ENCODE data around the gene GNRH2.
"Not testable (repeated sequence)": the region's sequence is repeated elsewhere in the genome, so short reads cannot be mapped to it uniquely, and the experiment has no call there.

Gene GNRH2

GRCh38 chr20:3042625-3043024, 797 bp upstream of the GNRH2 start:
- no peak for DNase-seq (ENCODE audit: low spot score)

- no peak for DNase-seq (ENCODE audit: low spot score)
Observed at GRCh38 chr20:3044336-3044965, 1.0 kb downstream of the GNRH2 start.

DNA sequence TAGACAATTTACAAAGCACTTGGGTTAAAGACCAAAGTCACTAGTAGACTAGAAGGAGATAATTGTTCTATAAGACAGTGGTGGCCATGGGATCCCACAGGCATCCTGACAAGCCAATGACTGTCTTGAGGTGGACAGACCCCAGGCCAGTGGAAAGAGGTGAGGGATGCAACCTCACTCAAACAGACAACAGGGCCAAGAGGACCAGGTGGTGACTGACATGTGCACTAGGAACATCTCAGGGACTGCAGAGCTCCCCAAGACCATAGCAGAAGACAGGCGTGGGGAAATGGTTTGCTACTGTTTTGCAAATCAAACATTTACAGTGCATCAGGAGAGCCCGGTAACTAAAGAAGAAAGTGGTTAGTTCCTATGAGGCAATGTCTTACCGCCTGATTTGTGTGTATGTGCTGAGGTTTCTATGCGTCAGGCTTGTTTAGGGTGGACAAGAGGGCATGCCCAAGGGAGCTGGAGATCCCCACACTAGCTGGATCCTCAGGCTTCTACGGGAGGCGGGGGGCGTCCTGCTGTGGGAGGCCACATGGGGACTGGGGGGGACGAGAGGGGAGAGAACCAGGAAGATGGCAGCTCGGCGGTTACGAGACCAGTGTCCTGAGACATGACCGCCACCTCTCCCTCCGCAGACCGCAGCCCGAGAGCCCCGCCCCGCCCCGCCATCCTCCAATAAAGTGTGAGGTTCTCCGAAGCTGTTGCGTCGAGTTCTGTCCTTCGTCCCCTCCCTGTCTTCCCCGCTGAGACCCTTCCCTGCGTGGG, 1.8 kb downstream of the GNRH2 start:
- DNase-seq (ENCODE audit: low spot score), result peak; percentile 87

- peak; percentile 96 for DNase-seq (ENCODE audit: low spot score)
Observed at GRCh38 chr20:3045816-3046676, 2.6 kb downstream of the GNRH2 start, which contains the start of gene MRPS26. TSS of gene MRPS26 (plus strand) at chr20:3046052. CDS start at chr20:3046069, 17 bp downstream.

DNA sequence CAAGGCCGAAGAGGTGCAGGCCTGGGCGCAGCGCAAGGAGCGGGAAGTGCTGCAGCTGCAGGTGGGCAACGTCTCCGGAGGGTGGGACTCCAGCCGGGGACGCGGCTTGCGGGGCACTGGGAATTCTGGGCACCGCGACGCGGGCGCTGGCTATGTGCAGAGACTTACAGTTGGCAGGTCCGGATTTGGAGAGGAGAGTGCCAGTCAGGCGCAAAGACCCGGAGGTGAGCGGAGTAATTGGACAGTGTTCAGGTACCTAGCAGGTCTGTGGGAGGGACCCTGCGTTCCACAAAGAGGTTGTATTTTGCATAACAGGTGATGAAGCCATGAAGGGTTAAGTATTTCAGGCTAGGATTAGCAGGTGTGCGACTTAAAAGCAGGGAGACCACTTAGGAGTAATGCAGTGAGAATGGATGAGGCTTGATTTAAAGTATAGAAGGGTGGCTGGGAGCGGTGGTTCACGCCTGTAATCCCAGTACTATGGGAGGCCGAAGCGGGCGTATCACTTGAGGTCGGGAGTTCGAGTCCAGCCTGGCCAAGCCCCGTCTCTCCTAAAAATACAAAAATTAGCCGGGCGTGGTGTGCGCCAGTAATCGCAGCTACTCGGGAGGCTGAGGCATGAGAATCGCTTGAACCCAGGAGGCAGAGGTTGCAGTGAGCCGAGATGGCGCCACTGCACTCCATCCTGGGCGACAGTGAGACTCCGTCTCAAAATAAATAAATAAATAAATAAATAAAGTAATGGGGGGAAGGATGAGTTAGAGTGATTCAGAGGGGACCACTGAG, 3.4 kb downstream of the GNRH2 start:
- no peak for DNase-seq (ENCODE audit: low spot score)

GRCh38 chr20:3047486-3048419, 4.3 kb downstream of the GNRH2 start:
- no peak for DNase-seq (ENCODE audit: low spot score)

DNA sequence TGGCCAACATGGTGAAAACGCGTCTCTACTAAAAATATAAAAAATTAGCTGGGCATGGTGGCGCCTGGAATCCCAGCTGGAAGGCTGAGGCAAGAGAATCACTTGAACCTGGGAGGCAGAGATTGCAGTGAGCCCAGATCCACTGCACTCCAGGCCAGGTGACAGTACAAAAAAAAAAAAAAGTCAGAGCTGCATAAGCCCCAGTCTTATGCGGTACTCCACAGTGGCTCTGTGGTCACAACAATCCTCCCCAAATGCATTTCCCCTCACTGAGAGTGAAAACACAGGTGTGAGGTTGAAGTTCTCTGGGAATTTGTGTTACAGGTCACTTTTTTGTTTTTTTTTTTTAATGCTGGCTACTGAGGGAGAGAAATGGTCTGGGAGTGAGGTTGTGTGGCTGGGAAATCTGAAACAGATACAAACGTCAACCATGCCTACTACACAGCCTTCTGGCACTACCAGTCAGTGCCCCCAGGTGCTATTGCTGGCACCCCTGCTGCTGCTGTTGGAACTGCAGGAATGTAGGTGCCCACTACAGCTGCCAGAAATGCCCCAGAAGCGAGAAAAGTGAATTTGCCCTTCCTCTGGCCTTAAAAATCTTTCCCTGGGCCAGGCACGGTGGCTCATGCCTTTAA, 8.1 kb downstream of the GNRH2 start:
- no peak for DNase-seq (ENCODE audit: low spot score)

GRCh38 chr20:3059489-3059888, 16.1 kb downstream of the GNRH2 start:
- no peak for DNase-seq (ENCODE audit: low spot score)

- not testable (repeated sequence) for DNase-seq (ENCODE audit: low spot score)
Observed at GRCh38 chr20:3064119-3064518, 20.7 kb downstream of the GNRH2 start.

GRCh38 chr20:3067139-3068014, 24.0 kb downstream of the GNRH2 start:
- DNase-seq (ENCODE audit: low spot score), result no peak

GRCh38 chr20:3068075-3068474, 24.7 kb downstream of the GNRH2 start:
- DNase-seq (ENCODE audit: low spot score), result no peak

DNA sequence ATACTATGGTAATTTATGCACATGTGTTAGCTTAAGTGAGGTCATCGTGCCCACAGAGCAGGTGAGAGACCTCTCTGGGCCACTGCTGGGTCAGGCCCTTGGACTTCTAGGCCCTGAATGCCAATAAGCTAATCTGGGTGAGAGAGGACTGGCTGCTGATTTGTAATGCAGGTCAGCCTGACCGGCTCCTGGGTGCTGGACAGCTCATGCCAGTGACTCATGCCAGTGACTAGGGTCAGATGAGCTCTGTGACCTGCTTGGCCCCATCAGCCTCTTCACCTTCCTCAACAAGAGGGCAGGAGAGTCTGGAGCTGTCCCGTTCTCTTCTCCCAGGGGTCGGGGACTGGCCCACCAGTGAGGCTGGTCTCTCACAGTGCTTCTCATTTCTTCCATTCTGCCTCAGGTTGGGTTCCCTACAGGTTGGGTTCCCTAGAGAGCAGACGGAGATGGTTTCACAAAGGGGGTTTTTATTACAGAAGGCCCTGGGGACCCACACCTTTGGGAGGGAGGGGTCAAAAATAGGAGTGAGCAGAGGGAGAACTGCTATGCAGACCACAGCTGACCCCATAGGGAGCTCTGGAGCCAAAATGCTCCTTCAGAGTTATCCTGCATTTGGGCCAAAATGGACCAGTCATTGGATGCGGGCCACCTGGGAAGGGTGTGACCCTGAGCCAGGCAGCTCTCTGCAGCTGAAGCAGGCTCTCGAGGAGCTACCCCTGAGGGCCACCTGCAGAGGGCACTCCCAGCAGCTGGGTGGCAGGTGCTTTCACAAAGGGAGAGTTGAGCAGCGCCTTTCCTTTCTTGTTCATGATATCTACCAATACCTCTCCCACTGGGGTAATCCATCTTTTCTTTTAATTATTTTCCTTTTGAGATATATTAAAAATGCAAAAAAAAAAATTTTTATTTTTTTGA, 25.8 kb downstream of the GNRH2 start:
- DNase-seq (ENCODE audit: low spot score), result peak; percentile 60

DNA sequence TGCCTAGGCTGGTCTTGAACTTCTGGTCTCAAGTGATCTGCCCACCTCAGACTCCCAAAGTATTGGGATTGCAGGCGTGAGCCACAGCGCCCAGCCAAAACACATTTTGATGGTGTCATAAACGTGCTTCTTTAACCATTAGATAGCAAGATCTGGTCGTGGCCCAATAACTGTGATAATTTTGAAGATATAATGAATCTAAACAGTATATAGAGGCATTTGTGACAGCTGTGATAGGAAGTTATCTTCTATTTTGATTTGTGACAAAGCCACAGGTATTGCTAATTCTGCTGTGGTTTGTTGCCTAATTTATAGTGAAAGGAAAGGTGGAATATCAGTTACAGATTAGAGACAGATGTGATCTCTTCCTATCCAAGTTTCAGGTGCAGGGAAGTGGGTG, 27.3 kb downstream of the GNRH2 start:
- DNase-seq (ENCODE audit: low spot score), result no peak

GRCh38 chr20:3071266-3071609, 27.8 kb downstream of the GNRH2 start:
- DNase-seq (ENCODE audit: low spot score), result no peak

DNA sequence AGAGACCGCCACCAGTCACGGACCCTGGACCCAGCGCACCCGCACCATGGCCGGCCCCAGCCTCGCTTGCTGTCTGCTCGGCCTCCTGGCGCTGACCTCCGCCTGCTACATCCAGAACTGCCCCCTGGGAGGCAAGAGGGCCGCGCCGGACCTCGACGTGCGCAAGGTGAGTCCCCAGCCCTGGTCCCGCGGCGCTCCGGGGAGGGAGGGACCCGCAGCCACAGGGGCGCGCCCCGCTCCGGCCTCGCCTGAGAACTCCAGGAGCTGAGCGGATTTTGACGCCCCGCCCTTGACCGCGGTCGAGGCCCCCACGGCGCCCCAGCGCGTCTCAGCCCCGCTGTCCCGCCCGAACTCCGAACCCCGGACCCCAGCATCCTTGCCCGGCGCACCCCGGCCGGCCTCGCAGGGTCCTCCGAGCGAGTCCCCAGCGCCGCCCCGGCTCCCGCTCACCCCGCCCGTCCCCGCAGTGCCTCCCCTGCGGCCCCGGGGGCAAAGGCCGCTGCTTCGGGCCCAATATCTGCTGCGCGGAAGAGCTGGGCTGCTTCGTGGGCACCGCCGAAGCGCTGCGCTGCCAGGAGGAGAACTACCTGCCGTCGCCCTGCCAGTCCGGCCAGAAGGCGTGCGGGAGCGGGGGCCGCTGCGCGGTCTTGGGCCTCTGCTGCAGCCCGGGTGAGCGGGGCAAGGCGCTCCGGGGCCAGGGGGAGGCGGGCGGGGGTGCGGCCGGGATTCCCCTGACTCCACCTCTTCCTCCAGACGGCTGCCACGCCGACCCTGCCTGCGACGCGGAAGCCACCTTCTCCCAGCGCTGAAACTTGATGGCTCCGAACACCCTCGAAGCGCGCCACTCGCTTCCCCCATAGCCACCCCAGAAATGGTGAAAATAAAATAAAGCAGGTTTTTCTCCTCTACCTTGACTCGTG, 28.4 kb downstream of the GNRH2 start, which contains the start of gene OXT:
Gene OXT (plus strand): TSS at position 11 of the 920 bp plus-strand sequence. CDS start 36 bp downstream, at position 47.
- no peak for DNase-seq (ENCODE audit: low spot score)

DNA sequence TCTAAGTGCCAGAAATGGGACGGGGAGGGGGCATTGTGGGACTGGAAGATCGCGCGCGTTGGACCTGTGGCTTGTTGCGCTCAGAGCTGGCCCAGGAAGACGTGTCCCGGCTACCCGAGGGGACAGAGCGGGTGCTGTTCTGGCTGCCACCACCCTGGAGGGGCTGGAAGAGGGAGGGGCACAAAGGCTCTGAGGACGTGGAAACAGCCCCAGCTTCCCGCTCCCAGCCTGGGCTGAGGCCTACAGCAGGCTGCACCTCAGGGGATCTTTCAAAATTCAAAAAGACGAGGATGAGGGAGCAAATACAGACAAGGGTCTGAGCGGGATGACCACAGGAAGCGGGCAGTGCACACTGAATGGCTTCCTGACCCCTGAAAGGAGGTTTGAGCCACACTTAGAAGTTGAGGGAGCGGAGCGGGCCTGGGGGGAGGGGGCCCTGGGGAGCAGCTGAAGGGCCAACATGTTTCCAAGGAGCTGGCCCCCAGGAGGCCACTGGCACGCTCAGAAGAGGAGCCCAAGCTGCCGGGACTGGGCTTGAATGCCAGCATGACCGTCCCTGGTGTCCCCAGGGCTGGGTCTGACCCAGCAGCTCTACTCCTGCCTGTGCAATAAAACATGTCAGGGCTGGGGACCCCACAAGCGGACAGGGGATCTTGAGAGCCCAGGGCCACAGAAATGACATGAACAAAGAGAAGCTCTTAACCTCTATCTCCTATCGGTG, 29.3 kb downstream of the GNRH2 start:
- no peak for DNase-seq (ENCODE audit: low spot score)
